ENCODE measurements around the gene ASB3. TPM values are rescaled to one million over a fixed set of nuclear protein-coding genes. Genes with fewer than 3 reads are reported as not detected.

Gene ASB3
- total and polyA plus RNA-seq, 9 of the 15 experiments (the other 6 are each of a cell fraction or from before 2014, with no cell fraction given), result 13.6 to 35.3 (median 18.7) TPM

GRCh38 chr2:53767405-53768241 is 19.1 kb downstream of the ASB3 start, which contains the start of gene CHAC2 (continued):
- TF ChIP-seq, protein P1, sequence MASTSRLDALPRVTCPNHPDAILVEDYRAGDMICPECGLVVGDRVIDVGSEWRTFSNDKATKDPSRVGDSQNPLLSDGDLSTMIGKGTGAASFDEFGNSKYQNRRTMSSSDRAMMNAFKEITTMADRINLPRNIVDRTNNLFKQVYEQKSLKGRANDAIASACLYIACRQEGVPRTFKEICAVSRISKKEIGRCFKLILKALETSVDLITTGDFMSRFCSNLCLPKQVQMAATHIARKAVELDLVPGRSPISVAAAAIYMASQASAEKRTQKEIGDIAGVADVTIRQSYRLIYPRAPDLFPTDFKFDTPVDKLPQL (IDR thresholded peaks at IDR 0.05; ENCODE audit: extremely low read depth, insufficient read length), result peak; percentile 36
- no peak for TF ChIP-seq ASH1L (IDR thresholded peaks at IDR 0.05; ENCODE audit: borderline replicate concordance, low read depth, partially characterized antibody)
- no peak for TF ChIP-seq TAF15 (IDR thresholded peaks at IDR 0.05; ENCODE audit: low read depth, low read length)
- TF ChIP-seq, protein P2, sequence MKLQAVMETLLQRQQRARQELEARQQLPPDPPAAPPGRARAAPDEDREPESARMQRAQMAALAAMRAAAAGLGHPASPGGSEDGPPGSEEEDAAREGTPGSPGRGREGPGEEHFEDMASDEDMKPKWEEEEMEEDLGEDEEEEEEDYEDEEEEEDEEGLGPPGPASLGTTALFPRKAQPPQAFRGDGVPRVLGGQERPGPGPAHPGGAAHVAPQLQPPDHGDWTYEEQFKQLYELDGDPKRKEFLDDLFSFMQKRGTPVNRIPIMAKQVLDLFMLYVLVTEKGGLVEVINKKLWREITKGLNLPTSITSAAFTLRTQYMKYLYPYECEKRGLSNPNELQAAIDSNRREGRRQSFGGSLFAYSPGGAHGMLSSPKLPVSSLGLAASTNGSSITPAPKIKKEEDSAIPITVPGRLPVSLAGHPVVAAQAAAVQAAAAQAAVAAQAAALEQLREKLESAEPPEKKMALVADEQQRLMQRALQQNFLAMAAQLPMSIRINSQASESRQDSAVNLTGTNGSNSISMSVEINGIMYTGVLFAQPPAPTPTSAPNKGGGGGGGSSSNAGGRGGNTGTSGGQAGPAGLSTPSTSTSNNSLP (IDR thresholded peaks at IDR 0.05; ENCODE audit: borderline replicate concordance, low read depth, low read length), result no peak
- TF ChIP-seq POLR2B (IDR thresholded peaks at IDR 0.05; ENCODE audit: low read depth, partially characterized antibody), result peak; percentile 70
- TF ChIP-seq KLF13 (tag; IDR thresholded peaks at IDR 0.05; ENCODE audit: borderline replicate concordance, low read depth), result no peak
- no peak for TF ChIP-seq PHTF2 (CRISPR knock-in tag; IDR thresholded peaks at IDR 0.05)
- TF ChIP-seq TAL1 (IDR thresholded peaks at IDR 0.05), result no peak
- no peak for TF ChIP-seq DNMT1 (IDR thresholded peaks at IDR 0.05)
- TF ChIP-seq SETDB1 (IDR thresholded peaks at IDR 0.05; ENCODE audit: low read length), result no peak
- TF ChIP-seq, protein P3, sequence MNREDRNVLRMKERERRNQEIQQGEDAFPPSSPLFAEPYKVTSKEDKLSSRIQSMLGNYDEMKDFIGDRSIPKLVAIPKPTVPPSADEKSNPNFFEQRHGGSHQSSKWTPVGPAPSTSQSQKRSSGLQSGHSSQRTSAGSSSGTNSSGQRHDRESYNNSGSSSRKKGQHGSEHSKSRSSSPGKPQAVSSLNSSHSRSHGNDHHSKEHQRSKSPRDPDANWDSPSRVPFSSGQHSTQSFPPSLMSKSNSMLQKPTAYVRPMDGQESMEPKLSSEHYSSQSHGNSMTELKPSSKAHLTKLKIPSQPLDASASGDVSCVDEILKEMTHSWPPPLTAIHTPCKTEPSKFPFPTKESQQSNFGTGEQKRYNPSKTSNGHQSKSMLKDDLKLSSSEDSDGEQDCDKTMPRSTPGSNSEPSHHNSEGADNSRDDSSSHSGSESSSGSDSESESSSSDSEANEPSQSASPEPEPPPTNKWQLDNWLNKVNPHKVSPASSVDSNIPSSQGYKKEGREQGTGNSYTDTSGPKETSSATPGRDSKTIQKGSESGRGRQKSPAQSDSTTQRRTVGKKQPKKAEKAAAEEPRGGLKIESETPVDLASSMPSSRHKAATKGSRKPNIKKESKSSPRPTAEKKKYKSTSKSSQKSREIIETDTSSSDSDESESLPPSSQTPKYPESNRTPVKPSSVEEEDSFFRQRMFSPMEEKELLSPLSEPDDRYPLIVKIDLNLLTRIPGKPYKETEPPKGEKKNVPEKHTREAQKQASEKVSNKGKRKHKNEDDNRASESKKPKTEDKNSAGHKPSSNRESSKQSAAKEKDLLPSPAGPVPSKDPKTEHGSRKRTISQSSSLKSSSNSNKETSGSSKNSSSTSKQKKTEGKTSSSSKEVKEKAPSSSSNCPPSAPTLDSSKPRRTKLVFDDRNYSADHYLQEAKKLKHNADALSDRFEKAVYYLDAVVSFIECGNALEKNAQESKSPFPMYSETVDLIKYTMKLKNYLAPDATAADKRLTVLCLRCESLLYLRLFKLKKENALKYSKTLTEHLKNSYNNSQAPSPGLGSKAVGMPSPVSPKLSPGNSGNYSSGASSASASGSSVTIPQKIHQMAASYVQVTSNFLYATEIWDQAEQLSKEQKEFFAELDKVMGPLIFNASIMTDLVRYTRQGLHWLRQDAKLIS (CRISPR knock-in tag; IDR thresholded peaks at IDR 0.05), result no peak
- TF ChIP-seq NFIC (IDR thresholded peaks at IDR 0.05), result no peak; the same call in 1 of the 2 replicates
- no peak for TF ChIP-seq DACH1 (IDR thresholded peaks at IDR 0.05; ENCODE audit: partially characterized antibody)
- no peak for TF ChIP-seq ZNF830 (CRISPR knock-in tag; IDR thresholded peaks at IDR 0.05)
- TF ChIP-seq ZBTB7A (IDR thresholded peaks at IDR 0.05; ENCODE audit: borderline replicate concordance, control insufficient read depth, low read depth, low read length), result peak; percentile 67; the same call in 1 of the 2 replicates
- no peak for TF ChIP-seq ZNF324 (CRISPR knock-in tag; IDR thresholded peaks at IDR 0.05)
- no peak for TF ChIP-seq SOX6 (IDR thresholded peaks at IDR 0.05)
- TF ChIP-seq SREBF1 (IDR thresholded peaks at IDR 0.05; ENCODE audit: borderline replicate concordance, low read depth, low read length), result no peak
- no peak for TF ChIP-seq SMARCC2 (IDR thresholded peaks at IDR 0.05; ENCODE audit: low read depth)
